GM23248 (cell line): ENCODE results near the gene CABP5. TPM values are rescaled to one million over a fixed set of nuclear protein-coding genes. Genes with fewer than 3 reads are reported as not detected.
A peak's percentile ranks its signal among the peaks of the same experiment; 100 is the strongest.

Experiments
- DNase-seq: peaks from one replicate; pipeline ENCODE4 v3.0.0-alpha.2; 2015
- H2AFZ ChIP-seq: fragments of 200-600 bp; sonication (generic); 2 replicates; pipeline ENCODE4 v1.6.1; 2016; ENCODE audit warnings: antibody characterized with exemption
- H3F3A ChIP-seq: fragments of 200-600 bp; sonication (generic); 2 replicates; pipeline ENCODE4 v1.6.1; 2016; ENCODE audit warnings: mild to moderate bottlenecking, antibody characterized with exemption, mixed run types; ENCODE audit not compliant: insufficient read depth
- H3K27ac ChIP-seq: fragments of 200-600 bp; sonication (generic); 2 replicates; pipeline ENCODE4 v1.5.1; 2016; ENCODE audit warnings: mild to moderate bottlenecking
- H3K27me3 ChIP-seq: fragments of 200-600 bp; sonication (generic); replicated peaks from 2 replicates; pipeline ENCODE4 v1.6.1; 2016; ENCODE audit warnings: mild to moderate bottlenecking; ENCODE audit not compliant: insufficient read depth
- H3K36me3 ChIP-seq: fragments of 200-600 bp; sonication (generic); 2 replicates; pipeline ENCODE4 v1.6.1; 2016; ENCODE audit warnings: low read depth, mild to moderate bottlenecking
- H3K4me1 ChIP-seq: fragments of 200-600 bp; sonication (generic); 2 replicates; pipeline ENCODE4 v1.6.1; 2016; ENCODE audit warnings: mild to moderate bottlenecking; ENCODE audit not compliant: insufficient read depth
- H3K4me2 ChIP-seq: fragments of 200-600 bp; sonication (generic); one replicate; pipeline ENCODE4 v1.6.1; 2016; ENCODE audit warnings: mild to moderate bottlenecking; ENCODE audit not compliant: unreplicated experiment
- H3K4me3 ChIP-seq: fragments of 200-600 bp; sonication (generic); 2 replicates; pipeline ENCODE4 v1.5.1; 2016; ENCODE audit warnings: mild to moderate bottlenecking
- H3K79me2 ChIP-seq: fragments of 200-600 bp; sonication (generic); 2 replicates; pipeline ENCODE4 v1.6.1; 2016; ENCODE audit warnings: mild to moderate bottlenecking; ENCODE audit not compliant: insufficient read depth
- H3K9ac ChIP-seq: fragments of 200-600 bp; sonication (generic); 2 replicates; pipeline ENCODE4 v1.6.1; 2016; ENCODE audit warnings: mild to moderate bottlenecking
- H3K9me2 ChIP-seq: fragments of 200-600 bp; sonication (generic); 2 replicates; pipeline ENCODE4 v1.6.1; 2016; ENCODE audit warnings: mixed run types, mild to moderate bottlenecking, moderate library complexity; ENCODE audit not compliant: insufficient read depth
- H3K9me3 ChIP-seq: fragments of 200-600 bp; sonication (generic); one replicate; pipeline ENCODE4 v1.6.1; 2017; ENCODE audit warnings: low read depth
- H4K20me1 ChIP-seq: fragments of 200-600 bp; sonication (generic); 2 replicates; pipeline ENCODE4 v1.6.0; 2016; ENCODE audit not compliant: insufficient read depth
- EZH2 ChIP-seq: fragments of 200-600 bp; sonication (generic); IDR thresholded peaks from 2 replicates; pipeline ENCODE4 v1.6.1; 2018; ENCODE audit warnings: antibody characterized with exemption, mild to moderate bottlenecking; ENCODE audit not compliant: insufficient read depth, poor library complexity, severe bottlenecking
- EZH2phosphoT487 ChIP-seq: fragments of 200-600 bp; sonication (generic); IDR thresholded peaks from 2 replicates; pipeline ENCODE4 v1.6.1; 2018; ENCODE audit warnings: antibody characterized with exemption, moderate library complexity, mild to moderate bottlenecking, low read depth; ENCODE audit not compliant: insufficient read depth
- WGBS, 2 experiments: methylation state at CpG; one replicate each; pipeline ENCODE4 v1.1.6; 2015 to 2017; ENCODE audit warnings: low lambda C conversion rate in 2 of 2, low coverage in 1 of 2; ENCODE audit errors: missing lambda C conversion rate in 2 of 2; 5-methylcytosine and 5-hydroxymethylcytosine counted together
- in situ Hi-C: fragments of 300-500 bp; cut with MboI; formaldehyde crosslinking; loops from 2 replicates; pipeline ENCODE4 v1.15.0; 2020
- polyA plus RNA-seq: library from polyadenylated mRNA; unstranded; fragments of >200 nt; fragmentation: Nextera tagmentation; extraction: Ambion mirVana; gene quantifications from 2 replicates; pipeline ENCODE4 v1.2.1, GENCODE V29; 2016
- total RNA-seq: library from RNA; depleted of rRNA; stranded (reverse); fragments of >200 nt; shearing (Covaris generic); gene quantifications from 2 replicates; pipeline ENCODE4 v1.2.3, GENCODE V29; 2014

Gene CABP5
- total and polyA plus RNA-seq, 2 experiments from 2014 or later, result not detected

- 71 to 76% methylated on average over 11 of the region's 11 CpGs for WGBS, 2 experiments
- Histone ChIP-seq H3K4me3 (no peak overlapping the region), H3K4me2 (no peak overlapping the region), H3K9ac (no peak overlapping the region), H3K79me2 (no peaks in the 10 kb centered on the region), H3K27ac (no peak overlapping the region), H3K9me2 (no peaks in the 10 kb centered on the region; the same call in 1 of the 2 replicates), H3K36me3 (no peaks in the 10 kb centered on the region), H4K20me1 (no peaks in the 10 kb centered on the region), H2AFZ (no peak overlapping the region), H3K9me3 (no peaks in the 10 kb centered on the region), H3K4me1 (no peaks in the 10 kb centered on the region), H3K27me3 (0 out of 2 replicates have a peak, but pooled peaks cover 3% of the 10 kb centered on the region), H3F3A (no peaks in the 10 kb centered on the region)
- DNase-seq, result no peak
- in situ Hi-C loops, result no loop called here
- TF ChIP-seq EZH2 (no peak), EZH2phosphoT487 (no peak)
Measured at GRCh38 chr19:48010932-48011758, 32.7 kb downstream of the CABP5 start.

- Histone ChIP-seq H3K4me3 (no peak overlapping the region), H3K4me2 (no peak overlapping the region), H3K9me2 (no peaks in the 10 kb centered on the region; the same call in 1 of the 2 replicates), H2AFZ (no peak overlapping the region), H3F3A (no peaks in the 10 kb centered on the region), H3K27ac (no peak overlapping the region), H3K27me3 (0 out of 2 replicates have a peak, but pooled peaks cover 3% of the 10 kb centered on the region), H3K36me3 (no peaks in the 10 kb centered on the region), H4K20me1 (no peaks in the 10 kb centered on the region), H3K79me2 (no peaks in the 10 kb centered on the region), H3K4me1 (no peaks in the 10 kb centered on the region), H3K9me3 (no peaks in the 10 kb centered on the region), H3K9ac (no peak overlapping the region)
- TF ChIP-seq EZH2phosphoT487, result no peak
- TF ChIP-seq EZH2, result no peak
- in situ Hi-C loops, result no loop called here
- peak; percentile 4 for DNase-seq
- WGBS, 2 experiments, result 52 to 60% methylated on average over 6 of the region's 6 CpGs
Measured at GRCh38 chr19:48006762-48007161, 37.1 kb downstream of the CABP5 start.

GRCh38 chr19:48004236-48004635 is 39.6 kb downstream of the CABP5 start:
- Histone ChIP-seq H3K27ac (no peak overlapping the region), H3K36me3 (no peaks in the 10 kb centered on the region), H3K4me2 (no peak overlapping the region), H3K9me3 (no peaks in the 10 kb centered on the region), H4K20me1 (no peaks in the 10 kb centered on the region), H3K4me3 (no peak overlapping the region), H3K4me1 (no peaks in the 10 kb centered on the region), H3F3A (no peaks in the 10 kb centered on the region), H3K9ac (no peak overlapping the region), H3K27me3 (peaks cover 3% of the 10 kb centered on the region; the same call in 1 of the 2 replicates), H3K79me2 (no peaks in the 10 kb centered on the region), H2AFZ (no peak overlapping the region), H3K9me2 (no peaks in the 10 kb centered on the region)
- WGBS, 2 experiments, result 39 to 44% methylated on average over 6 of the region's 6 CpGs
- DNase-seq, result no peak
- in situ Hi-C loops, result no loop called here
- TF ChIP-seq EZH2 (no peak), EZH2phosphoT487 (no peak)

- H3K36me3 ChIP-seq, result no peaks in the 10 kb centered on the region
- H3F3A ChIP-seq, result no peaks in the 10 kb centered on the region
- no peak overlapping the region for H3K4me3 ChIP-seq
- DNase-seq, result no peak
- 41 to 46% methylated on average over 4 to 6 of the region's 6 CpGs for WGBS, 2 experiments
- peaks cover 10% of the 10 kb centered on the region; the same call in 1 of the 2 replicates for H3K27me3 ChIP-seq
- no peak overlapping the region for H3K9ac ChIP-seq
- no peaks in the 10 kb centered on the region for H4K20me1 ChIP-seq
- no peaks in the 10 kb centered on the region for H3K9me2 ChIP-seq
- H3K9me3 ChIP-seq, result no peaks in the 10 kb centered on the region
- no peak for TF ChIP-seq EZH2
- no peak for TF ChIP-seq EZH2phosphoT487
- no peaks in the 10 kb centered on the region for H3K4me1 ChIP-seq
- in situ Hi-C loops, result no loop called here
- no peak overlapping the region for H3K27ac ChIP-seq
- no peak overlapping the region for H3K4me2 ChIP-seq
- H3K79me2 ChIP-seq, result no peaks in the 10 kb centered on the region
- no peak overlapping the region for H2AFZ ChIP-seq
Measured at GRCh38 chr19:48000846-48001245, 43.0 kb downstream of the CABP5 start.
